H1 (cell line): ENCODE data around the gene PIAS4. TPM values are rescaled to one million over a fixed set of nuclear protein-coding genes. Genes with fewer than 3 reads are reported as not detected.
"Not testable (repeated sequence)": the region's sequence is repeated elsewhere in the genome, so short reads cannot be mapped to it uniquely, and the experiment has no call there.

Experiments
- CTCF ChIA-PET: fragments of 300-600 bp; sonication (Branson Sonifier 250); formaldehyde crosslinking; loops from one replicate; lab custom pipeline; 2021; ENCODE audit not compliant: partially characterized antibody; lab: Charles Lee
- POLR2A ChIA-PET: fragments of 300-600 bp; sonication (Branson Sonifier 250); formaldehyde crosslinking; loops from one replicate; lab custom pipeline; 2021; ENCODE audit warnings: inconsistent platforms; ENCODE audit not compliant: partially characterized antibody; lab: Charles Lee
- DNase-seq, 2 experiments: peaks; one replicate each; pipeline versions ENCODE4 v3.0.0 to v3.0.0-alpha.2; 2010 to 2022; ENCODE audit warnings: low spot score in 2 of 2, low read depth in 1 of 2, mixed read lengths in 1 of 2
- FAIRE-seq: peaks from 2 replicates; lab custom pipeline; 2011; peaks lifted over from hg19 to GRCh38; lab: Jason Lieb, UNC
- H2AFZ ChIP-seq: 2 replicates; pipeline ENCODE4 v1.8.1; 2012; ENCODE audit warnings: low read length, inconsistent platforms
- H2AK5ac ChIP-seq: 2 replicates; pipeline ENCODE4 v1.6.1; 2013; ENCODE audit warnings: low read depth, low read length
- H2BK120ac ChIP-seq: replicated peaks from 2 replicates; pipeline ENCODE3; 2013; ENCODE audit warnings: low read depth, low read length, inconsistent platforms
- H2BK12ac ChIP-seq: 2 replicates; pipeline ENCODE4 v1.6.1; 2013; ENCODE audit warnings: low read depth, low read length
- H2BK15ac ChIP-seq: 2 replicates; pipeline ENCODE4 v1.6.1; 2013; ENCODE audit warnings: low read length
- H2BK20ac ChIP-seq: 2 replicates; pipeline ENCODE4 v1.6.1; 2013; ENCODE audit warnings: low read length
- H2BK5ac ChIP-seq: 2 replicates; pipeline ENCODE4 v1.6.1; 2013; ENCODE audit warnings: low read depth, low read length
- H3K14ac ChIP-seq: 2 replicates; pipeline ENCODE4 v1.6.1; 2013; ENCODE audit warnings: inconsistent platforms; ENCODE audit not compliant: insufficient read length
- H3K18ac ChIP-seq: 2 replicates; pipeline ENCODE4 v1.6.1; 2013; ENCODE audit warnings: low read length; ENCODE audit errors: extremely low read depth
- H3K23ac ChIP-seq: 2 replicates; pipeline ENCODE4 v1.6.1; 2013; ENCODE audit warnings: inconsistent platforms; ENCODE audit not compliant: insufficient read length
- H3K23me2 ChIP-seq: 2 replicates; pipeline ENCODE4 v1.6.1; 2013; ENCODE audit warnings: low read depth, low read length
- H3K27ac ChIP-seq: 2 replicates; pipeline ENCODE4 v1.6.1; 2011; ENCODE audit warnings: low read depth, low read length, inconsistent platforms
- H3K27me3 ChIP-seq, 4 experiments: replicated peaks in 1 of 4; 1 replicate in 1 of 4; 2 replicates in 3 of 4; pipeline versions ENCODE4 v1.6.1 to v1.8.1; 2011 to 2013; ENCODE audit warnings: low read length in 3 of 4, mild to moderate bottlenecking in 3 of 4, inconsistent platforms in 2 of 4, mixed read lengths in 2 of 4, moderate library complexity in 1 of 4; ENCODE audit not compliant: control insufficient read depth in 3 of 4, insufficient read depth in 3 of 4; ENCODE audit errors: extremely low read depth in 1 of 4
- H3K36me3 ChIP-seq, 4 experiments: 2 replicates each; pipeline versions ENCODE4 v1.6.1 to v1.8.1; 2011 to 2013; ENCODE audit warnings: mild to moderate bottlenecking in 4 of 4, low read length in 3 of 4, moderate library complexity in 2 of 4, control low read depth in 1 of 4, inconsistent platforms in 1 of 4; ENCODE audit not compliant: insufficient read depth in 4 of 4, control insufficient read depth in 2 of 4
- H3K4ac ChIP-seq: replicated peaks from 2 replicates; pipeline ENCODE3; 2013; ENCODE audit warnings: low read length, low read depth, mixed read lengths, inconsistent platforms; ENCODE audit not compliant: insufficient read length
- H3K4me1 ChIP-seq, 4 experiments: replicated peaks in 1 of 4; 1 replicate in 1 of 4; 2 replicates in 3 of 4; pipeline versions ENCODE4 v1.6.1 to v1.8.1; 2011 to 2013; ENCODE audit warnings: low read length in 3 of 4, inconsistent platforms in 2 of 4, mixed read lengths in 1 of 4; ENCODE audit not compliant: insufficient read depth in 4 of 4, control insufficient read depth in 3 of 4
- H3K4me2 ChIP-seq, 2 experiments: 2 replicates each; pipeline versions ENCODE4 v1.6.1 to v1.8.1; 2011 to 2013; ENCODE audit warnings: low read depth in 2 of 2, low read length in 2 of 2, control low read depth in 1 of 2, inconsistent platforms in 1 of 2, mild to moderate bottlenecking in 1 of 2; ENCODE audit not compliant: insufficient read depth in 1 of 2
- H3K4me3 ChIP-seq, 4 experiments: fragments of 200-600, 300-600 bp in 1 of 4; sonication (generic), shearing (Covaris generic), sonication (Bioruptor Twin) in 1 of 4; 2 replicates each; pipeline versions ENCODE4 v1.5.1 to v1.8.1; 2011 to 2016; ENCODE audit warnings: low read length in 4 of 4, low read depth in 3 of 4, control low read depth in 2 of 4, inconsistent platforms in 2 of 4, mild to moderate bottlenecking in 2 of 4, mixed read lengths in 1 of 4, moderate library complexity in 1 of 4; ENCODE audit not compliant: insufficient read depth in 2 of 4; ENCODE audit errors: extremely low read depth in 1 of 4
- H3K56ac ChIP-seq: replicated peaks from 2 replicates; pipeline ENCODE3; 2013; ENCODE audit warnings: low read depth, mild to moderate bottlenecking, mixed read lengths, low read length, inconsistent platforms; ENCODE audit not compliant: insufficient read length
- H3K79me1 ChIP-seq: 2 replicates; pipeline ENCODE4 v1.6.1; 2013; ENCODE audit warnings: low read depth, low read length, control low read depth
- H3K79me2 ChIP-seq, 2 experiments: 2 replicates each; pipeline versions ENCODE4 v1.6.1 to v1.8.1; 2012 to 2013; ENCODE audit warnings: low read length in 2 of 2, mild to moderate bottlenecking in 2 of 2, inconsistent platforms in 1 of 2; ENCODE audit not compliant: insufficient read depth in 2 of 2, control insufficient read depth in 1 of 2
- H3K9ac ChIP-seq, 4 experiments: replicated peaks in 1 of 4; 1 replicate in 1 of 4; 2 replicates in 3 of 4; pipeline versions ENCODE4 v1.6.1 to v1.8.1; 2011 to 2013; ENCODE audit warnings: low read depth in 3 of 4, low read length in 3 of 4, control low read depth in 2 of 4, mild to moderate bottlenecking in 2 of 4, moderate library complexity in 2 of 4, inconsistent platforms in 1 of 4; ENCODE audit errors: extremely low read depth in 1 of 4
- H3K9me3 ChIP-seq, 2 experiments: 2 replicates each; pipeline versions ENCODE4 v1.6.1 to v1.8.1; 2012 to 2013; ENCODE audit warnings: mild to moderate bottlenecking in 2 of 2, moderate library complexity in 2 of 2, control low read depth in 1 of 2, inconsistent platforms in 1 of 2, low read depth in 1 of 2, low read length in 1 of 2, mixed read lengths in 1 of 2; ENCODE audit not compliant: insufficient read depth in 2 of 2
- H4K20me1 ChIP-seq, 2 experiments: replicated peaks in 1 of 2; 2 replicates each; pipeline versions ENCODE3 to v1.8.1; 2011 to 2013; ENCODE audit warnings: inconsistent platforms in 2 of 2, low read length in 2 of 2, mild to moderate bottlenecking in 1 of 2; ENCODE audit not compliant: insufficient read depth in 2 of 2, control insufficient read depth in 1 of 2
- H4K5ac ChIP-seq: 2 replicates; pipeline ENCODE4 v1.6.1; 2013; ENCODE audit warnings: low read length, low read depth, mixed read lengths, inconsistent platforms; ENCODE audit not compliant: insufficient read length
- H4K8ac ChIP-seq: 2 replicates; pipeline ENCODE4 v1.8.0; 2013; ENCODE audit warnings: mild to moderate bottlenecking, moderate library complexity, low read length, inconsistent platforms; ENCODE audit not compliant: insufficient read depth; ENCODE audit errors: extremely low read depth
- H4K91ac ChIP-seq: replicated peaks from 2 replicates; pipeline ENCODE3; 2013; ENCODE audit warnings: low read length, mixed read lengths, inconsistent platforms; ENCODE audit not compliant: insufficient read length
- GTF2F1 ChIP-seq: IDR thresholded peaks from 2 replicates; pipeline ENCODE4 v1.6.1; 2012; ENCODE audit warnings: low read depth, low read length, improper control_type of control experiment, borderline replicate concordance
- TAF7 ChIP-seq: optimal IDR thresholded peaks from 2 replicates; pipeline ENCODE3; 2011; ENCODE audit warnings: low read depth, mild to moderate bottlenecking, inconsistent platforms, low read length, moderate library complexity, borderline replicate concordance
- TCF12 ChIP-seq: IDR thresholded peaks from 2 replicates; pipeline ENCODE4 v1.6.1; 2011; ENCODE audit warnings: low read depth, mild to moderate bottlenecking, low read length
- WGBS, 2 experiments: shearing (Covaris generic) in 1 of 2; methylation state at CpG; one replicate each; pipeline versions ENCODE4 v1.1.6 to v1.1.7; 2013 to 2015; ENCODE audit warnings: low lambda C conversion rate in 2 of 2, mixed read lengths in 2 of 2, inconsistent platforms in 1 of 2, low coverage in 1 of 2, missing lambda C conversion rate in 1 of 2; ENCODE audit not compliant: insufficient replicate concordance in 2 of 2, insufficient coverage in 1 of 2, insufficient read length in 1 of 2; ENCODE audit errors: extremely low coverage in 1 of 2, missing lambda C conversion rate in 1 of 2; 5-methylcytosine and 5-hydroxymethylcytosine counted together
- polyA plus RNA-seq, 7 experiments: library from polyadenylated mRNA; depleted of rRNA in 3 of 7; stranded (reverse) in 5 of 7; unstranded in 2 of 7; fragments of >200 nt in 5 of 7; fragments of 200-250 nt in 2 of 7; gene quantifications; 1 replicate in 5 of 7; 2 replicates in 1 of 7; 4 replicates in 1 of 7; pipeline versions ENCODE4 v1.2.1 to v1.2.3, GENCODE V29; 2011 to 2013; ENCODE audit warnings: missing spikeins in 2 of 7, mixed read lengths in 2 of 7
- total RNA-seq: library from RNA; stranded (reverse); fragmentation: NEBNext Ultra II Directional; extraction: Animal tissue kit (Norgen Biotek cat#: 25700); gene quantifications from 2 replicates; pipeline ENCODE4 v1.2.1, GENCODE V29; 2021
- TF ChIP-seq, protein P1 (sequence below), 3 experiments: IDR thresholded peaks; 1 replicate in 2 of 3; 2 replicates in 1 of 3; pipeline versions ENCODE4 v1.5.1 to v1.6.1; 2011; ENCODE audit warnings: low read length in 3 of 3, mild to moderate bottlenecking in 3 of 3, inconsistent platforms in 2 of 3, low read depth in 1 of 3, moderate library complexity in 1 of 3; ENCODE audit not compliant: insufficient read depth in 1 of 3; ENCODE audit errors: control extremely low read depth in 1 of 3

The PIAS4 gene
- total and polyA plus RNA-seq, 2 of the 8 experiments (the other 6 are each of a cell fraction or from before 2014, with no cell fraction given), result 30.2 to 51.4 TPM

DNA sequence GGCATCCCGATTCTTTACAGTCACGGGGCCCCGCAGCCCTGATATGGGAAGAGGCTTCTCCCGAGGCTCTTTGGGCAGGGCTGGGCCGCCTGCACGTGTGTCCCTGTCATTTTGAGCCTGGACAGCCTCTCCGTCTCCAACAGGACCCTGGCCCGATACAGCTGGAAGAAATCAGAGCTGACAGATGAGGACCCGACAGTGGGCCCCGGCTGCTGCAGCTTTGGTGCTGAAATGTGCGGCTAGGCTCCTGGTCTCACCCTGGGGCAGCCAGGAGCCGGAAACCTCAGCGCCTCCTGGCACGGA is 3.2 kb downstream of the PIAS4 start (continued):
- TF ChIP-seq, protein P1, sequence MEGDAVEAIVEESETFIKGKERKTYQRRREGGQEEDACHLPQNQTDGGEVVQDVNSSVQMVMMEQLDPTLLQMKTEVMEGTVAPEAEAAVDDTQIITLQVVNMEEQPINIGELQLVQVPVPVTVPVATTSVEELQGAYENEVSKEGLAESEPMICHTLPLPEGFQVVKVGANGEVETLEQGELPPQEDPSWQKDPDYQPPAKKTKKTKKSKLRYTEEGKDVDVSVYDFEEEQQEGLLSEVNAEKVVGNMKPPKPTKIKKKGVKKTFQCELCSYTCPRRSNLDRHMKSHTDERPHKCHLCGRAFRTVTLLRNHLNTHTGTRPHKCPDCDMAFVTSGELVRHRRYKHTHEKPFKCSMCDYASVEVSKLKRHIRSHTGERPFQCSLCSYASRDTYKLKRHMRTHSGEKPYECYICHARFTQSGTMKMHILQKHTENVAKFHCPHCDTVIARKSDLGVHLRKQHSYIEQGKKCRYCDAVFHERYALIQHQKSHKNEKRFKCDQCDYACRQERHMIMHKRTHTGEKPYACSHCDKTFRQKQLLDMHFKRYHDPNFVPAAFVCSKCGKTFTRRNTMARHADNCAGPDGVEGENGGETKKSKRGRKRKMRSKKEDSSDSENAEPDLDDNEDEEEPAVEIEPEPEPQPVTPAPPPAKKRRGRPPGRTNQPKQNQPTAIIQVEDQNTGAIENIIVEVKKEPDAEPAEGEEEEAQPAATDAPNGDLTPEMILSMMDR (IDR thresholded peaks at IDR 0.05; ENCODE audit: control extremely low read depth in 1 of 3, insufficient read depth in 1 of 3, low read depth in 1 of 3, low read length in 3 of 3), result no peak
- TF ChIP-seq GTF2F1 (no peak), TAF7 (no peak), TCF12 (no peak)

DNA sequence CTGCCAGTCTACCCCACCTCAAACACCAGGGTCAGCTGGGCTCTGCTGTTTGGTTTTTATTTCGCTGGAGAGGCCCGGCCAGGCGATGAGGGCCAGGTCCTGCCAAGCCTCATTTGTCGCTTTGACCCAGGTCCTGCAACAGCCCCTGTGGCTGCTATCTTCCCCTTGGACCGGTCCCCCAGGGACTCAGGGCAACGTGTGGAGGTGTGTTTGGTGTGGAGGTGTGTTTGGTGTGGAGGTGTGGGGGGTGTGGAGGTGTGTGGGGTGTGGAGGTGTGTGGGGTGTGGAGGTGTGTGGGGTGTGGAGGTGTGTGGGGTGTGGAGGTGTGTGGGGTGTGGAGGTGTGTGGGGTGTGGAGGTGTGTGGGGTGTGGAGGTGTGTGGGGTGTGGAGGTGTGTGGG is 3.9 kb downstream of the PIAS4 start:
- peaks cover 17 to 66% of the 10 kb centered on the region in 2 experiments for H3K79me2 ChIP-seq
- H2BK120ac ChIP-seq, H4K91ac ChIP-seq, H2AFZ ChIP-seq, H2BK15ac ChIP-seq, H3K23ac ChIP-seq, H2BK20ac ChIP-seq, H2BK12ac ChIP-seq, H4K5ac ChIP-seq, H3K9ac ChIP-seq, H3K27me3 ChIP-seq, H3K4ac ChIP-seq, H3K18ac ChIP-seq, H3K56ac ChIP-seq, H2AK5ac ChIP-seq, H2BK5ac ChIP-seq, H3K23me2 ChIP-seq, CTCF ChIA-PET, FAIRE-seq, DNase-seq, H3K14ac ChIP-seq, H3K9me3 ChIP-seq, H4K8ac ChIP-seq, H3K4me3 ChIP-seq, H3K27ac ChIP-seq, H3K4me2 ChIP-seq: not testable (repeated sequence)
- H3K4me1 ChIP-seq, result peaks cover 3 to 12% (median 5%) of the 10 kb centered on the region in 4 experiments
- peaks cover 16% of the 10 kb centered on the region for H3K79me1 ChIP-seq
- H3K36me3 ChIP-seq, result peaks cover 0 to 26% (median 7%) of the 10 kb centered on the region in 4 experiments; a peak in 5 of 8 replicates
- 99% methylated on average over 6 of the region's 6 CpGs; no CpG with 5 or more reads in 1 of the 2 experiments for WGBS, 2 experiments
- peaks cover 33 to 38% of the 10 kb centered on the region in 2 experiments for H4K20me1 ChIP-seq
- POLR2A ChIA-PET, result interaction anchor here (7.2 kb wide), 1 partner anchor 29 kb away, joined by 125 read pairs; the partner anchor contains the start of gene EEF2
